PC-3 (cell line): Measurements from ENCODE around the gene EML3.

Experiments used
- CTCF ChIP-seq: fragments of 300-600 bp; sonication (generic); conservative IDR thresholded peaks from 2 replicates; pipeline ENCODE4 v1.5.1; 2017; ENCODE audit warnings: antibody characterized with exemption, low read depth, mild to moderate bottlenecking, low read length
- EZH2 ChIP-seq: fragments of 300-600 bp; sonication (generic); IDR thresholded peaks from one replicate; pipeline ENCODE4 v1.6.1; 2017; ENCODE audit warnings: antibody characterized with exemption, mild to moderate bottlenecking, low read length; ENCODE audit not compliant: unreplicated experiment

DNA sequence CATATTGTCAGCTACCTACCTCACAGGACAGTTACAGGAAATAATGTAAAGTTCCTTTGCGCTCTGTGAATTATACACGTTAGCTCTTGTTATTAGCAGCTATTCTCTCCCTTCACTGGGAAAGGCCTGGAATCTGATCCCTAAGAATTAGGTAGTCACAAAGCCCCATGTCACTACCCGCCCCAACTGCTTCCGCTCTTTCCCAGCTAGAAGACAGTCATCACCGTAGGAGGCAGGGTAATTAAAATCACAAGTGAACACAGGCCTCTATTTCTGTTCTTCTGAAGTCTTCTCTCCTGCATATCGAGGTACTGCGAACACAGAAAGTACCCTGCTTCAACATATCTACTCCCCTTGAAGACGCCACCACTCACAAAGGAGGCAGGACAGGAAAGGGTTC is 53.4 kb downstream of the EML3 start:
- no peak for TF ChIP-seq CTCF
- TF ChIP-seq EZH2: no peak
